Right hindlimb (tissue), 1 donor: ENCODE data around the gene TAS2R19.
A peak's percentile ranks its signal among the peaks of the same experiment; 100 is the strongest.
"Not testable (repeated sequence)": the region's sequence is repeated elsewhere in the genome, so short reads cannot be mapped to it uniquely, and the experiment has no call there.

Source experiments
- DNase-seq: peaks from one replicate; pipeline ENCODE4 v3.0.0-alpha.2; 2018

The TAS2R19 gene

GRCh38 chr12:11022520-11022919 is at the start of gene TAS2R19:
TAS2R19 (minus strand) TSS chr12:11022620; CDS start chr12:11022571, 49 bp downstream.
- DNase-seq, result no peak

- no peak for DNase-seq
Observed at GRCh38 chr12:11071414-11071813, 49.0 kb upstream of the TAS2R19 start.

GRCh38 chr12:11070999-11071398 is 48.6 kb upstream of the TAS2R19 start:
- DNase-seq, result no peak

- no peak for DNase-seq
Observed at GRCh38 chr12:11069854-11070365, 47.5 kb upstream of the TAS2R19 start.

GRCh38 chr12:11067514-11067913 is 45.1 kb upstream of the TAS2R19 start:
- DNase-seq, result peak; percentile 30

GRCh38 chr12:11062194-11062593 is 39.8 kb upstream of the TAS2R19 start, which contains the start of gene TAS2R46:
TAS2R46 (minus strand) TSS chr12:11062294; CDS start chr12:11062294, 0 bp downstream.
- not testable (repeated sequence) for DNase-seq

- DNase-seq, result no peak
Observed at GRCh38 chr12:11059784-11060183, 37.4 kb upstream of the TAS2R19 start.

- no peak for DNase-seq
Observed at GRCh38 chr12:11059041-11059440, 36.6 kb upstream of the TAS2R19 start.

GRCh38 chr12:11055306-11055705 is 32.9 kb upstream of the TAS2R19 start:
- no peak for DNase-seq

- DNase-seq, result not testable (repeated sequence)
Observed at GRCh38 chr12:11049806-11050531, 27.5 kb upstream of the TAS2R19 start.

- DNase-seq, result not testable (repeated sequence)
Observed at GRCh38 chr12:11041366-11041765, 18.9 kb upstream of the TAS2R19 start.

- no peak for DNase-seq
Observed at GRCh38 chr12:11040162-11040561, 17.7 kb upstream of the TAS2R19 start.

GRCh38 chr12:11039171-11039570 is 16.8 kb upstream of the TAS2R19 start:
- DNase-seq, result no peak

GRCh38 chr12:11033959-11034358 is 11.5 kb upstream of the TAS2R19 start:
- not testable (repeated sequence) for DNase-seq

GRCh38 chr12:11031307-11031706 is 8.9 kb upstream of the TAS2R19 start, which contains the start of gene TAS2R31:
TAS2R31 (minus strand) TSS chr12:11031407; CDS start chr12:11031335, 72 bp downstream.
- no peak for DNase-seq

- no peak for DNase-seq
Observed at GRCh38 chr12:11026118-11026517, 3.7 kb upstream of the TAS2R19 start.

GRCh38 chr12:11023387-11023786 is 967 bp upstream of the TAS2R19 start:
- DNase-seq, result no peak

GRCh38 chr12:11016937-11017336 is 5.5 kb downstream of the TAS2R19 start:
- no peak for DNase-seq

GRCh38 chr12:11015775-11016430 is 6.5 kb downstream of the TAS2R19 start:
- DNase-seq, result no peak

- no peak for DNase-seq
Observed at GRCh38 chr12:11014234-11014633, 8.2 kb downstream of the TAS2R19 start.

- DNase-seq, result no peak
Observed at GRCh38 chr12:11007608-11008007, 14.8 kb downstream of the TAS2R19 start.

GRCh38 chr12:10998204-10998603 is 24.2 kb downstream of the TAS2R19 start, which contains the start of gene TAS2R20:
TAS2R20 (minus strand) TSS chr12:10998304; CDS start chr12:10997875, 429 bp downstream.
- no peak for DNase-seq

- DNase-seq, result no peak
Observed at GRCh38 chr12:10994307-10994706, 28.1 kb downstream of the TAS2R19 start.

- no peak for DNase-seq
Observed at GRCh38 chr12:10989107-10989506, 33.3 kb downstream of the TAS2R19 start.
